Activated naive CD4-positive, alpha-beta T cell (primary cell): ENCODE data around the gene ARFIP1.
"Not testable (repeated sequence)": the region's sequence is repeated elsewhere in the genome, so short reads cannot be mapped to it uniquely, and the experiment has no call there.

ENCODE experiments used
- DNase-seq, 4 experiments: peaks; one replicate each; lab custom pipeline; 2025; lab: John Stamatoyannopoulos, UW

Gene ARFIP1

GRCh38 chr4:152779513-152780266, at the start of gene ARFIP1, which contains the start of gene TIGD4:
Gene ARFIP1, plus strand, starts transcription at chr4:152779954. Its CDS starts 49,680 bp downstream, at chr4:152829634.
Gene TIGD4, minus strand, starts transcription at chr4:152779730. Its CDS starts 8,726 bp downstream, at chr4:152771004.
- peak; percentile 64 to 91 (median 84) for DNase-seq

DNA sequence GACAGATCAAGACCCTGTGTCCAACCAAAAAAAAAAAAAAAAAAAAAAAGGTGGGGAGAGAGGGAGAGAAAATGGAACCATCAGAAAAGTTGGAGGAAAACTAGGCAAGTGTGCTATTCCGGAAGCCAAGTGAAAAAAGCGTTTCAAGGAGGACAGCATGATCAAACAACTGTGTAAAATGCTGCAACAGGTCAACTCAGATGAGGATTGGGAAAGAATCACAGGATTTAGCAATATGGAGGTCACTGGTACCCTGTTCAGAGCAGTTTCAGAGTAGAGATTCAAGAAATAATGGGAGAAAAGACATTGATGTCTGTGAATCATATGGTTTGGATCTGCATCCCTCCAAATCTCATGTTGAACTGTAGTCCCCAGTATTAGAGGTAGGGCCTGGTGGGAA, 47.8 kb upstream of the ARFIP1 start:
- no peak for DNase-seq

DNA sequence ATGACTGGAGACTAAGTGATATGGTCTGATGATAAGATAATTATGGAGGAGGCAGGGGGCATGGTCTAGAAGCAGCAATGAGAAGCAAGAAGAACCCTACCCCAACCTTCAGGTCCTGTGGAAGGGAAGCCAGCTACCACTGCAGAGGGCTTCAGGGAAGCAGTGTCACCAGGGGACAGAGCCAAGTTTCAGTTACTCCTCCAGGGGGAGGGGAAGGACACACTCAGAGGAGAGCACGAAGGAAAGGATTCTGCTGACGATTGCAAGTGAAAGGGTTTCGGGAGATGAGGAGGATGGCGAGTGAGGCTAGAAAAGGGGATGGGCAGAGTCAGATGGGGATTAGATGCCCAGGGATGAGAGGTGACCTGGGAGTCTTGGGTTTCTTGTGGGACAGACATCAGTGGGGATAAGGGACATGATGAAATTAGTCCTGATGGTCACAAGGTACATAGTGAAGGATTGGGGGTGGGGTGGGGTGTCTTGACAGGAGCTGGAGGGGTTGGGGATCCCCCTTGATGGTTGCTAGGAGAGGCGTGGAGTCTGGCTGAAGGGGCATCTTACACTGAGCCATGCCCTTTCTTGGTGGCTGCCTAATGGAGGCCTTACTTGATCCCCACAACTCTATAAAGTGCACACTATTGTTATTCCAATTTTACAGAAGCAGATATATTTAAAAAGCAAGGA, 45.6 kb upstream of the ARFIP1 start:
- no peak for DNase-seq

DNA sequence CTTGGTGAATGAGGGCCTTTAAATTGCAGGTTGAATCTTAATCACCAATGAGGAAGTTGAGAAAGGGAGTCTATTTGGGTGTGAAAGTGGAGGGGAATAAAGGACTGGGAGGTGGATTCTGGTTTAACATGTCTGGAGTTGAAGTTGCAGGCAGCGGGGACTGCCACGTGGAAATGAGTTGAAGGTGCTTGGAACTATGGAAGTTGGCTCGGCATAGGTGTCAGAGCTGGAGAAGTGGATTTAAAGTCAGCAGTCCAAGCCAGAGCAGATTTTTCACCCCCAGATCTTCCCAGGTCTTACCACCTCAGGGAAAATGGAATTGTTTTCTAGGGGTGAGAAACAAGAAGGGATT, 45.1 kb upstream of the ARFIP1 start:
- DNase-seq: no peak

DNA sequence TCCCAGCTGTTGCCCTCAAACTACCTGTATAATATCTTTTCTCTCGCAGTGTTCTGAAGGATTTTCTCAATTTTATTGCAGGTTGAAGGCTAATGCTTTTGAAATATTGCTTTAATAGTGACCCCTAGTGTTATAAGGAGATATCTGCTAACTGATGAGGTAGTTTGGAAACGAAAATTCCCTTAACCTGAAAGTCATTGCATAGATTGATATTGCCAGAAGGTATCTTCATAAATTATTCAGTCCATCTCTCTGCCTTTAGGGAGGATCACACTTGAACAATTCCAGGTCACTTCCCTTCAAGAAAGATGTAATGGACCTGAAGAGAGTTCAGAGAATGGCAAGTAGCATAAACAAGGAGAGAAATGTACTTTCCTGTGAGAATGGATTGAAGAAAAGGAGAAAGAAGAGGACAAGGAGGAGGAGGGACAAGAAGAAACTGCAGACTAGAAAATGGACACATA, 44.3 kb upstream of the ARFIP1 start:
- DNase-seq: no peak

DNA sequence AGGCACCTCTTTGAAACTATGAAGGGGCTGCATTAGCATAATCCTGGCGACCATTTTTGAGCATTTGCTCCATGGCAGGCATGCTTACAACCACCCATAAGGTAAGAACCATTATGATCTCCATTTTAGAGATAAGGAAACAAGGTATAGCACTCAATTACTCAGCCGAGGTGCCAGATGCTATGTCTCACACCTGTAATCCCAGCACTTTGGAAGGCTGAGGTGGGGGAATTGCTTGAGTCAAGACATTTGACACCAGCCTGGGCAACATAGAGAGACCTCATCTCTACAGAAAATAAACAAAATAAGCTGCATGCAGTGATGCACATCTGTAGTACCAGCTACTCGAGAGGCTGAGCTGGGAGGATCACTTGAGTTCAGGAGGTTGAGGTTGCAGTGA, 43.8 kb upstream of the ARFIP1 start:
- no peak for DNase-seq

DNA sequence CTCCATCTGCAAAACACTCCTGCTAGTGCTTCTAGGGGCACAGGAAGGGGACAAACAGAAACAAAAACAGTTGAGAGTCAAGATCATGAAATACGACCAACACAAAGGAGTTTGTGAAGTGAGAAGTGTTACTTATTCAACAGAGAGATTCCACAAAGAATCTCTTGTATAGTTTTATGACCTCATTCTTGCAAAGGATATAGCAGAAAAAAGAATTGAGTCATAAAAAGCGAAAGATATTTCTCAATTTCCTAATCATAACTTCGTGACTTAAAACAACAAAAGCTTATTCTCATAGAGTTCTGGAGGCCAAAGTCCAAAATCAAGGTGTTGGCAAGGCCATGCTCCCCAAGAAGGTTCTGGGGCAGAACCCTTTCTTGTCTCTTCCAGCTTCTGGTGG, 40.9 kb upstream of the ARFIP1 start:
- no peak for DNase-seq

DNA sequence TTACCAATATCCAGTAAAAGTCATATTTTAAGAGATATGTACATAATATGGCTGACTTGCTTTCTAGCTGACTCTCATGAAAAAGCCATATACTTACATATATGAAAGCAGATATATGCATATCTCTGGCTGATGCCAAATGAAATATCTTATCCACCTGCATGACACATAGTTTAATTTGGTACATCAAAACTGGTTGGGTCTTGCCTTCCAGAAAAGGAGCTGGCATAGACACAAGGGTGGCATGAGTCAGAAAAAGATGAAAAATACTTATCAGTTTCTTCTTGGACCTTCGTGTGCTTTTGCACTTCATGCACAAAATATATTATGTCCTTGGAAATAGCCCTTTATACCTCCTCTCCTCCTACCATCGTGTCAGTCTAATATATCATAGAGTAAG, 32.3 kb upstream of the ARFIP1 start:
- no peak for DNase-seq

DNA sequence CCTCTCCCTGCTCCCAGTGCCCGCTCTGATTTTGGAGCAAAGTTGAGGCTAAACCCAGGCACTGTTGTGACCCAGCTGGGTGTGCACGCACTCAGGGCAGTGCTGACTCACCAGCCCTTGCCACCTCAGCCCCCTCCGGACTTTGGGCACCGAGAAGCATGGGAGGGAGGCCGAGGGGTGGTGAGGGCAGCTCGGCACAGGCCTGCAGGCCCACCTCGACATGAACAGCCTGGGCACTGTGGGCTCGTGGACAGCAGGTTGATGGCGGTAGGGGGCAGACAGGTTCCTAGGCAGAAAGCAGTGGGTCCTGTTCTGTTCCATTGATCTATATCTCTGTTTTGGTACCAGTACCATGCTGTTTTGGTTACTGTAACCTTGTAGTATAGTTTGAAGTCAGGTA, 31.1 kb upstream of the ARFIP1 start:
- DNase-seq: no peak

DNA sequence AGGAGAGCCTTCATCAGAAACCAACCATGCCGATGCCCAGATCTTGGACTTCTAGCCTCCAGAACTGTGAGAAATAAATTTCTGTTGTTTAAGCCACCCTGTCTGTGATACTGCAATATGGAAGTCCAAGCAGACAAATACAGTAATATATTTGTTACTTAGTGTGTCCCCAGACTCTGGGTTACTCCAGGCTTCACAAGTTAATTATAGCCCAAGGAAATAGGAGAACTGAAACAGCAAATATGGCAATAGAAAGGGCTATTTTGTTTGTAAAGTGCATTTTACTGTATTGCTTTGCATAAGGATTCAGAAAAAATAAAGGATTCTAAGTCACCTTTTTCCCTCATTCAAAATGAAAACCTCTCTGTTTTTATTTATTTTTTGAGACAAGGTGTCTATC, 16.0 kb upstream of the ARFIP1 start:
- no peak for DNase-seq

DNA sequence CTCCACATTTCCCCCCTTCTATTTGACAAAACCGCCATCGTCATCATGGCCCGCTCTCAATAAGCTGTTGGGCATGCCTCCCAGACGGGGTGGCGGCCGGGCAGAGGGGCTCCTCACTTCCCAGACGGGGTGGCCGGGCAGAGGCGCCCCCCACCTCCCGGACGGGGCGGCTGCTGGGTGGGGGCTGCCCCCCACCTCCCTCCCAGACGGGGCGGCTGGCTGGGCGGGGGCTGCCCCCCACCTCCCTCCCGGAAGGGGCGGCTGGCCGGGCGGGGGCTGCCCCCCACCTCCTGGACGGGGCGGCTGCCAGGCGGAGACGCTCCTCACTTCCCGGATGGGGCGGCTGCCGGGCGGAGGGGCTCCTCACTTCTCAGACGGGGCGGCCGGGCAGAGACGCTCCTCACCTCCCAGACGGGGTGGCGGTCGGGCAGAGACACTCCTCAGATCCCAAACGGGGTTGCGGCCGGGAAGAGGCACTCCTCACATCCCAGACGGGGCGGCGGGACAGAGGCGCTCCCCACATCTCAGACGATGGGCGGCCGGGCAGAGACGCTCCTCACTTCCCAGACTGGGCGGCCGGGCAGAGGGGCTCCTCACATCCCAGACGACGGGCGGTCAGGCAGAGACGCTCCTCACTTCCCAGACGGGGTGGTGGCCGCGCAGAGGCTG, 14.6 kb upstream of the ARFIP1 start:
- not testable (repeated sequence) for DNase-seq

GRCh38 chr4:152771741-152772533, 7.8 kb upstream of the ARFIP1 start:
- DNase-seq: no peak

- no peak for DNase-seq
These were observed 6.4 kb upstream of the ARFIP1 start for GRCh38 chr4:152773339-152773738.

DNA sequence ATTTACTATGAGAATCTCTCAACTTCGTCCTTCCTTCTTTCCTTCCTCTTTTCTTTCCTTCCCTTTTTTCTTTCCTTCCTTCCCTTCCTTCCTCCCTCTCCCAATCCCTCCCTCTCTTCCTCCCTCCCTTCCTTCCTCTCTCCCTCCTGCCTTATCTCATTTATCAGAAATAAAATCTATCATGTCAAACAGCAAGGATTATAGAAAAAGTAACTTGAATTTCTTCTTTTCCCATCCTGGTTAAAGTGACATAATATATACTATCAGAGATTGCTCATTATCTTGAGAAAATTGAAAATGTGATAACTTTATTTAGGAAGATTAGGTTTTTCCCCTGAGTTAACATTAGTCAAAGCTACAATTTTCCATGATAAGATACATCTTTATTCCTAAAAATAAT, 5.8 kb upstream of the ARFIP1 start:
- no peak for DNase-seq

GRCh38 chr4:152776352-152776751, 3.4 kb upstream of the ARFIP1 start:
- DNase-seq: no peak

GRCh38 chr4:152777488-152777887, 2.3 kb upstream of the ARFIP1 start:
- no peak for DNase-seq

DNA sequence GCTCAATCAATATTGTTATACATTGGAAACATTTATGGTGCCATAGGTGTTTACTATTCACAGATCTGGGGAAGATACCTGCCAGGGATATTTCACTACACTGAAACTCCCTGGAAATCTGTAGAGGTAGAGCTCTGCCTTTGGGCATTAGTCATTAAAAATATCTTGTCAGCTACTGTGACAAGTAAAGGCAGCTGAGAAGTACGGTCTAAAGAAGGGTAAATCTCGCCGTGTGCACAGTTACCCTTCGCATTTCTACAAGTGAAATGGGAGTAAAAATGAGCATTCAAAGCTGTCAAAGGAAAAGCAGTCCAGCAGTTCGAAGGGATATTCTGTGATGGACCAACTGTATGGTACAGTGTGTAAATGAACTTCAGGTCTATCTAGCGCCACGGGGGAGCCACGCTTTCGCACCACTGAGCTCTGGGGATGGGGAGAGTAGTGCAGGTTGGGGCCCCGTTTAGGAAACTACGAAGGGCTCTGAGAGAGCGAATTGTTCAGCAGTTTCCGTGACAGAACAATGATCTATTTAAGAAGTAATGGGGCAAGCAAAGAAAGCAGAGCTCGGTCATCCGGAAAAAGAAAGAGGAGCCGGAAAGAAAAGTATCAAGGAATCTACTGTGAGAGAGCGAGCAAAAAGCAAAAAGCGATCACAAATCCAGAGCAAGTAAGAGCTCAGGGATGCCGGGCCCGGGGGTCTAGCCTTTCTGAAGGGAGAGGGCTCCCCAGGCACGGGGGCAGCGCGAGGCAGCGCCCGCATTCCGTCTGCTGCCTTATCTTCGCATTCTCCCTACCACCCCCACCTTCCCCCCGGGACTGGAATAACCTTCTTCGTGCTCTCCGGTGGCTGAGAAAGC, 870 bp upstream of the ARFIP1 start:
- DNase-seq: peak in 2 of 4 experiments; percentile 10 to 21

- no peak for DNase-seq
These were observed 569 bp downstream of the ARFIP1 start for GRCh38 chr4:152780267-152780778.

DNA sequence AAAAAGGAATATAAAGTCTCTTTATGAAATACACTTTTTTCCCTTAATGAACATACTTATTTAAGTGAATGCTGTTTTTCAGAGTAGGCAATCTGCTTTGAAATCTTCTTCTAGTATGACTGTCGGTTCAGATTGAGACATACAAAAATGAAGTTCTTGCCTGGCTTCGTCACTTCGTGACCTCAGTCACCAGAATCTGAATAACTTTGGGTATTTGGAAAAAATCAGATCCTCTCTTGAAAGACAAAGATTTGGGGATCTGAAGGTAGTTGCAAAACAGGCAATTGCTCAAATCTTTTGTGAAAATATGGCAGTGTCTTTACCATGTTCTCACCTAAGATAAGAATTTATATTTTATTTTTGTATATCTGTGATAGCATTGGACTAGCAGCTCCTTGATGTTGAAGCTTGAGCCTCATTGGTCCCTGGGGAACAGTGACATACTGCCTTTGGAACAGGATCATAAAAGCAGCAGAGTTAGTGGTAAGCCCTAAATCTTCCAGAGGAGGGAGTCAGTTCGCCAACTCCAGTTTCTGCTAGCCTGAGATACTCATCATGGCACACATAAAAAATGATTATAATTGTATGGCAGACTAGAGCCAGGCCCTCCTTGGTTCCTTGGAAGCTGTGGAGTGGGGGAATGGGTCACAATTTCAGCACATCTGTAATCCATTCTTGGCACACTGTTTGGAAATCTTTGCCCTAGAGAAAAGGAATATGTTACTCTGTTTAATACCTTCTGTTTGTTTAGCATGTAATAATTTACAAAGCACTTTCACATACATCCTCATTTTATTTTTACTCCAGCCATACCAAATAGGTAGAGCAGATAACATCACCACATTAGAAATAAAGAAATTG, 5.0 kb downstream of the ARFIP1 start:
- no peak for DNase-seq
